Left lung (tissue), 10 donors: ENCODE data around the gene FBXO41. TPM values are rescaled to one million over a fixed set of nuclear protein-coding genes. Genes with fewer than 3 reads are reported as not detected.

Source experiments
- ATAC-seq: fragments of 200-7000 bp; cut with Tn5 transposase; one replicate; pipeline ENCODE4 v1.9.1; 2020; ENCODE audit warnings: moderate library complexity
- DNase-seq, 4 donors: peaks; one replicate each; pipeline ENCODE4 v3.0.0-alpha.2; 2013 to 2020
- H3K27ac ChIP-seq, 2 donors: fragments of 200-600 bp; sonication (generic) in 1 of 2; one replicate each; pipeline versions ENCODE4 v1.5.0 to v1.8.0; 2020 to 2021
- H3K27me3 ChIP-seq, 2 donors: fragments of 200-600 bp; sonication (generic) in 1 of 2; one replicate each; pipeline versions ENCODE4 v1.5.0 to v1.8.0; 2020 to 2021
- H3K36me3 ChIP-seq, 2 donors: fragments of 200-600 bp; sonication (generic) in 1 of 2; one replicate each; pipeline versions ENCODE4 v1.5.0 to v1.8.0; 2020 to 2021
- H3K4me1 ChIP-seq, 2 donors: fragments of 200-600 bp; one replicate each; pipeline ENCODE4 v1.8.0; 2021
- H3K4me3 ChIP-seq, 2 donors: fragments of 200-600 bp; sonication (generic) in 1 of 2; one replicate each; pipeline versions ENCODE4 v1.5.0 to v1.8.0; 2020 to 2021; ENCODE audit warnings: mild to moderate bottlenecking in 1 of 2
- H3K9me3 ChIP-seq, 2 donors: fragments of 200-600 bp; sonication (generic) in 1 of 2; one replicate each; pipeline versions ENCODE4 v1.5.0 to v1.8.0; 2020 to 2021
- intact Hi-C, 2 donors: fragments of 100-400 bp; cut with DNase I; formaldehyde crosslinking; loops; one replicate each; pipeline versions ENCODE4 v1.11.2 to v1.14.2; 2022
- polyA plus RNA-seq, 6 donors: library from polyadenylated mRNA; unstranded; fragments of 120-200 nt; gene quantifications; one replicate each; pipeline ENCODE4 v1.2.1, GENCODE V29; 2013; ENCODE audit not compliant: insufficient read length in 6 of 6
- total RNA-seq, 2 donors: library from RNA; stranded (reverse); fragmentation: NEBNext Ultra II Directional; extraction: Animal tissue kit (Norgen Biotek cat#: 25700); gene quantifications; one replicate each; pipeline ENCODE4 v1.2.1, GENCODE V29; 2021
- TF ChIP-seq, protein P1 (sequence below), 2 donors: fragments of 200-600 bp; sonication (generic) in 1 of 2; IDR thresholded peaks; one replicate each; pipeline versions ENCODE4 v1.5.0 to v1.8.0; 2021; ENCODE audit warnings: antibody characterized with exemption in 2 of 2
- donor health status: DM: no; HTN: yes; CAD: no.
- donor health status: DM: no; HTN: no; CAD: no.

The FBXO41 gene
- total and polyA plus RNA-seq, 8 donors = 1.4 to 3.5 (median 1.9) TPM

DNA sequence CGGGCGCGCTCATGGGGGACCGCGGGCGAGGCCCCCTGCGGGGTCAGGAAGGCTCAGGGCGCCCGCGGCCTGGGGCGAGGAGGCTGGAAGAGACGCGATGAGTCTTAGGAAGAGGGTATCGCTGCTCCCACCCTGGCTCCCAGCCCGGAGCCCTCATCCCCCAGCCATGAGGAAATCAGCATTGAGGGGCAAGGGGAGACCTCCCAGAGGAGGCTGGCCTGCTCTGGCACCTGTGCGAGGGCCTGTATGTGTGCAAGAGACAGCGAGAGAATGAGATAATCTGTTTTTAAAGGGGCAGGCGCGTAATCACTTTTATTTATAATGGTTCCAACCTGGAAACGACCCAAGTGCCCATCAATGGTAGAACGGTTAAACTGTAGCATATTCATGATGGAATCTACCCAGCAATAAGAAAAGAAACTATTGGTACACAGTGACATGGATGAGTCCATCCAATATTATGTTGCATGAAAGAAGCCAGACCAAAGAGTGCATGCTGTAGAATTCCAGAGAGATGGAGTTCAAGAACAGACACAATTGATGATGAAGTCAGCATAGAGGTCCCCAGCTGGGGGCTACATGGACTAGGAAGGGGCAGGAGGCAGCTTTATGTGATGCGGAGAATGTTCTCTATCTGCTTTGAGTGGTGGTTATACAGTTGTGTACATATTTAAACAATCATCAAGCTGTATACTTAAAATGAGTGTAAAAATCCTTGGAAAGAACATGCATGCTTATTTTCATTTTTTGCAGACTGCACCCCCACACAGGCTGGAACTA is 14.4 kb downstream of the FBXO41 start:
- Histone ChIP-seq H3K27me3 (peaks cover 20 to 60% of the 10 kb centered on the region in 2 donors), H3K4me3 (no peak overlapping the region), H3K9me3 (no peaks in the 10 kb centered on the region), H3K27ac (no peak overlapping the region), H3K36me3 (no peaks in the 10 kb centered on the region), H3K4me1 (peaks cover 0 to 5% of the 10 kb centered on the region in 2 donors)
- ATAC-seq = no peak
- intact Hi-C loops = no loop called here
- DNase-seq = no peak
- TF ChIP-seq, protein P1, sequence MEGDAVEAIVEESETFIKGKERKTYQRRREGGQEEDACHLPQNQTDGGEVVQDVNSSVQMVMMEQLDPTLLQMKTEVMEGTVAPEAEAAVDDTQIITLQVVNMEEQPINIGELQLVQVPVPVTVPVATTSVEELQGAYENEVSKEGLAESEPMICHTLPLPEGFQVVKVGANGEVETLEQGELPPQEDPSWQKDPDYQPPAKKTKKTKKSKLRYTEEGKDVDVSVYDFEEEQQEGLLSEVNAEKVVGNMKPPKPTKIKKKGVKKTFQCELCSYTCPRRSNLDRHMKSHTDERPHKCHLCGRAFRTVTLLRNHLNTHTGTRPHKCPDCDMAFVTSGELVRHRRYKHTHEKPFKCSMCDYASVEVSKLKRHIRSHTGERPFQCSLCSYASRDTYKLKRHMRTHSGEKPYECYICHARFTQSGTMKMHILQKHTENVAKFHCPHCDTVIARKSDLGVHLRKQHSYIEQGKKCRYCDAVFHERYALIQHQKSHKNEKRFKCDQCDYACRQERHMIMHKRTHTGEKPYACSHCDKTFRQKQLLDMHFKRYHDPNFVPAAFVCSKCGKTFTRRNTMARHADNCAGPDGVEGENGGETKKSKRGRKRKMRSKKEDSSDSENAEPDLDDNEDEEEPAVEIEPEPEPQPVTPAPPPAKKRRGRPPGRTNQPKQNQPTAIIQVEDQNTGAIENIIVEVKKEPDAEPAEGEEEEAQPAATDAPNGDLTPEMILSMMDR (IDR thresholded peaks at IDR 0.05) = no peak

DNA sequence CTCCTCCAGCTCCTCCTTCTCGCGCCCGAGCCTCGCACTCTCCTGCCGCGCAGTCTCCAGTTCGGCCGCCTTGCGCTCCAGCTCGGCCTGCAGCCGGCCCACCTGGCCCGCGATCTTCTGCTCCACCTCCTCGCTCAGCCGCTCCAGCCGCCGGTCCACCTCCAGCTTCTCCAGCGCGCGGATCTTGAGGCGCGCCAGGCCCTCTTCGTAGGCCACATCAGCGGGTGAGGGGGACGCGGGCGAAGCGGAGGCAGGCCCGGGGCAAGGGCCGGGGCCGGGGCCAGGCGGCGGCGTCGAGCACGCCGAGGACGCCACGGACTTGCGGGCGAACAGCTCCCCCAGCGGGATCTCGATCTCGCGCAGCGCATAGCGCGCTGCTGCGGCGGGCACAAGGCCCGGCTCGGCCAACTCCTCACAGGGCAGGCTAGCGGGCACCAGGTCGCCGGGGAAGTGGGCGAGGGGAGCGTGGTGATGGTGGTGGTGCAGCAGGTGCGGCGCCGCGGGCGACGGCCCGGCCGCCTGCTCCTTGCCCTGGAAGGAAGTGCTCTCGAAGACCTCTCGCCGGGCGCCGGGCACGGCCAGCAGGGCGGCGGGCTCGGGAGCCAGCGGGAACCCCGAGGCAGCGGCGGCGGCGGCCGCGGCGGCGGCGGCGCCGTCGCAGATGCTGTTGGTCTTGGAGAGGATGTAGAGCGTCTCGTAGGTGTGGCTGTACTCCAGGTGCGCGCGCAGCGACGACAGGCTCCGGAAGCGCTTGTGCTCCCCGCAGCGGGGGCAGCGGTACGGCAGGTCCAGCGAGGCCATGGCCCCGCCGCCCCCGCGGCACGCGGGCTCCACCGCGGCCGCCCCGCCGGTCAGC is 15.2 kb downstream of the FBXO41 start:
- peak overlapping the region in 1 of 2 donors; percentile 11 for H3K4me3 ChIP-seq
- ATAC-seq = peak; percentile 65

DNA sequence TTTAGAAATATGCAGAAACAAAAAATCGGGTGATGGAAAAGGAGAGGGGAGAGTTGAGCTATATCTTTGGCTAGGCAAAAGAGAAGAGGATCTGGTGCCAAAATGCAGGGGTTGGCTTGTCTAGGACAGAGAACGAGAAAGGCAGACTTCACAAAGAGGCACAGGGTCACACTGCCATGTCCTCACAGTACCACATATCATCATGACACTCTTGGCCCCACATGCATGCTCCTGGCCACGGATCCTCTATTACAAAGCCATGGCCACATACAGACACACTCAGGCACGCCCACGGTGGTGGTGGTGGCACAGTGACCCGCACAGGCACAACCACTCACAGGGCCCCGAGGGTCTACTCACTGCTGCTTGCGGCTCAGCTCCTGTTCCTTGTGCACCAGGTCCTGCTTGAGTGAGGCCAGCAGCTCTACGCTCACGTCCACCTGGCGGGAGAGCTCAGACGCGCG is 15.9 kb downstream of the FBXO41 start:
- ATAC-seq = no peak
- peaks cover 0 to 5% of the 10 kb centered on the region in 2 donors for H3K4me1 ChIP-seq
- intact Hi-C loops = no loop called here
- no peaks in the 10 kb centered on the region for H3K9me3 ChIP-seq
- TF ChIP-seq, protein P1 (IDR thresholded peaks at IDR 0.05) = no peak
- DNase-seq = peak in 1 of 4 donors; percentile 50
- H3K4me3 ChIP-seq = no peak overlapping the region
- peaks cover 20 to 60% of the 10 kb centered on the region in 2 donors for H3K27me3 ChIP-seq
- no peaks in the 10 kb centered on the region for H3K36me3 ChIP-seq
- no peak overlapping the region for H3K27ac ChIP-seq

More for the DNA sequence above, 15.2 kb downstream of the FBXO41 start:
- peak in 2 of 4 donors; percentile 21 to 83 for DNase-seq
- intact Hi-C loops = no loop called here
- no peak overlapping the region for H3K27ac ChIP-seq
- H3K9me3 ChIP-seq = no peaks in the 10 kb centered on the region
- H3K36me3 ChIP-seq = no peaks in the 10 kb centered on the region
- peaks cover 0 to 5% of the 10 kb centered on the region in 2 donors for H3K4me1 ChIP-seq
- H3K27me3 ChIP-seq = peaks cover 20 to 60% of the 10 kb centered on the region in 2 donors
- TF ChIP-seq, protein P1 (IDR thresholded peaks at IDR 0.05) = no peak

DNA sequence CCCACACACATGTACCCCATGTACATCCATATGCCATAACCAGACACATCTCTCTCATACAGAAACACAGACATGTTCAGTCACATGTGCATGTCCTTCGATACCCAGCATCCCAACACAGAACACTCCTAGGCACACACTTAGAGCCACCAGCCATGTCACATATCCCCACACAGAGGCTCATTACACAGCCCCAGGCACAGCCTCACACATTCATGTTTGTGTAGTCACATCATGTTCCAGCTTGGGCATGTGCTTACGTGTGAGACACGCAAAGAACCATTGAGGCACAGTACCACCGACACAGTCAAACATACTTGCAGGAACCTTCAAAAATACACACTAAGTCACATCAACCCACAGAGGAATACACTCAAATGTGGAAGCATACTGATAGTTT is 17.3 kb downstream of the FBXO41 start:
- DNase-seq (no peak), ATAC-seq (no peak)
- peaks cover 20 to 60% of the 10 kb centered on the region in 2 donors for H3K27me3 ChIP-seq
- no peaks in the 10 kb centered on the region for H3K36me3 ChIP-seq
- H3K4me3 ChIP-seq = no peak overlapping the region
- intact Hi-C loops = no loop called here
- H3K27ac ChIP-seq = no peak overlapping the region
- TF ChIP-seq, protein P1 (IDR thresholded peaks at IDR 0.05) = no peak
- no peaks in the 10 kb centered on the region for H3K9me3 ChIP-seq
- peaks cover 0 to 5% of the 10 kb centered on the region in 2 donors for H3K4me1 ChIP-seq
